Subcutaneous adipose tissue (tissue), 4 donors: ENCODE results near the gene RDH16. TPM values are rescaled to one million over a fixed set of nuclear protein-coding genes. Genes with fewer than 3 reads are reported as not detected.

Experiments used
- total RNA-seq, 4 donors: library from RNA; depleted of rRNA; stranded (reverse); fragments of >200 nt; gene quantifications; one replicate each; pipeline ENCODE4 v1.1.0, GENCODE V29; 2016
- TF ChIP-seq, protein P1 (sequence below): fragments of 450-650 bp; IDR thresholded peaks from one replicate; pipeline ENCODE4 v1.5.1; 2016; ENCODE audit warnings: low read depth, mild to moderate bottlenecking, control low read depth, antibody characterized with exemption, moderate library complexity

The RDH16 gene
- total RNA-seq, 4 donors from 2014 or later: 0.34 to 1.5 (median 0.66) TPM; not detected in 1

DNA sequence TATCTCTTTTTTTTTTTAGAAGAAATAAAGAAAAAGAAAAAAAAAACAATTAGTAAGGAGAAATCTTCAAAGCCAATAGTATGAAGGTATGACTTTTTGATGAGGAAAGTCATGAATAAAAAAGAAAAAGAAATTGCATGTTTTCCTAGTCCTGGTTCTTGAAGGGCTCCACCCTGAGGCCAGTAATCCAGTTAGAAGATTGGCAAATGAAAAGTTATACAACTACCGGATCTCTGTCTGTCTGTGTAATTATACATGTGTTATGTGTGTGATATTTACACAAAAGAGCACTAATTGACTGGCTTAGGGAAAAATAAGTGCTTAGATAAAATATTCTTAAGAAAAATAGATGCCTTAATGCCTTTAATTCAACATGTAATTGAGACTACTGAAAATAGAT, 51.6 kb downstream of the RDH16 start:
- TF ChIP-seq, protein P1, sequence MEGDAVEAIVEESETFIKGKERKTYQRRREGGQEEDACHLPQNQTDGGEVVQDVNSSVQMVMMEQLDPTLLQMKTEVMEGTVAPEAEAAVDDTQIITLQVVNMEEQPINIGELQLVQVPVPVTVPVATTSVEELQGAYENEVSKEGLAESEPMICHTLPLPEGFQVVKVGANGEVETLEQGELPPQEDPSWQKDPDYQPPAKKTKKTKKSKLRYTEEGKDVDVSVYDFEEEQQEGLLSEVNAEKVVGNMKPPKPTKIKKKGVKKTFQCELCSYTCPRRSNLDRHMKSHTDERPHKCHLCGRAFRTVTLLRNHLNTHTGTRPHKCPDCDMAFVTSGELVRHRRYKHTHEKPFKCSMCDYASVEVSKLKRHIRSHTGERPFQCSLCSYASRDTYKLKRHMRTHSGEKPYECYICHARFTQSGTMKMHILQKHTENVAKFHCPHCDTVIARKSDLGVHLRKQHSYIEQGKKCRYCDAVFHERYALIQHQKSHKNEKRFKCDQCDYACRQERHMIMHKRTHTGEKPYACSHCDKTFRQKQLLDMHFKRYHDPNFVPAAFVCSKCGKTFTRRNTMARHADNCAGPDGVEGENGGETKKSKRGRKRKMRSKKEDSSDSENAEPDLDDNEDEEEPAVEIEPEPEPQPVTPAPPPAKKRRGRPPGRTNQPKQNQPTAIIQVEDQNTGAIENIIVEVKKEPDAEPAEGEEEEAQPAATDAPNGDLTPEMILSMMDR: no peak

DNA sequence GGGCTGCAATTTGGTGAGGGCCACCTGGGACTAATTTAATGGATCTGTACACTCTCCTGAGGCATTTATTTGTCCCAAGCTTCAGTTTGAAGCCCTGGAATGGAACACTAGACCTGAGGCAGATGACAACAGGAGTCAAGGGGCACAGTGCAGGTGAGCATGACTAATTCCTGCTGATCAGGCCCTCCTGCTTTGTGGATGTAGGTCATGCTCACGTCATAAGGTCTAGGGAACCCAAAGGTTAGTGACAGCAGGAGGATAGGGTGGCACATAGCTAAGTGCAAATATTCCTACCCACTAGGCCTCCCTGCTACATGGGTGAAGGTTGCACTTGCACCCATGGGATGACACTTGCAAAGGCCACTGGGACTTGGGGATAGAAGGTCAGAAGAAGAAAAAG, 54.0 kb downstream of the RDH16 start:
- TF ChIP-seq, protein P1: no peak

Other genes with a start within 250 kb of the RDH16 start
- gene NACA, start 232.3 kb downstream of the RDH16 start, total RNA-seq: 1,000 to 10,000 TPM; 1,156 to 1,436 (median 1,318) TPM
- gene PRIM1, start 205.3 kb downstream of the RDH16 start, total RNA-seq: 10 to 100 TPM in 2 of 4 donors, 1 to 10 TPM in 2; 3.4 to 11.7 (median 8.2) TPM
- gene HSD17B6, start 194.3 kb downstream of the RDH16 start, total RNA-seq: 1 to 10 TPM in 1 of 4 donors, not detected in 3; 3.1 TPM
- not detected for gene SDR9C7, start 23.2 kb downstream of the RDH16 start, total RNA-seq
- 1 to 10 TPM; 4.0 to 4.6 (median 4.4) TPM for gene ZBTB39, start 48.9 kb upstream of the RDH16 start, total RNA-seq
- gene TAC3, start 58.9 kb upstream of the RDH16 start, total RNA-seq: not detected
- gene MYO1A, start 92.5 kb upstream of the RDH16 start, total RNA-seq: 1 to 10 TPM in 1 of 4 donors, under 1 TPM in 2, not detected in 1; 0.33 to 1.1 (median 0.51) TPM
- 10 to 100 TPM in 1 of 4 donors, 1 to 10 TPM in 3; 8.5 to 10.4 (median 9.6) TPM for gene NEMP1, start 121.2 kb upstream of the RDH16 start, total RNA-seq
- gene NAB2, start 131.5 kb upstream of the RDH16 start, total RNA-seq: 10 to 100 TPM in 3 of 4 donors, 1 to 10 TPM in 1; 4.9 to 19.7 (median 13.7) TPM
- gene STAT6, start 153.8 kb upstream of the RDH16 start, total RNA-seq: 100 to 1,000 TPM in 3 of 4 donors, 10 to 100 TPM in 1; 87.2 to 154 (median 131) TPM
- gene LRP1, start 170.9 kb upstream of the RDH16 start, total RNA-seq: 100 to 1,000 TPM; 301 to 814 (median 762) TPM
- gene LRP1-AS, start 190.0 kb upstream of the RDH16 start, total RNA-seq: not detected